ENCODE results near the gene IGFL1.

DNA sequence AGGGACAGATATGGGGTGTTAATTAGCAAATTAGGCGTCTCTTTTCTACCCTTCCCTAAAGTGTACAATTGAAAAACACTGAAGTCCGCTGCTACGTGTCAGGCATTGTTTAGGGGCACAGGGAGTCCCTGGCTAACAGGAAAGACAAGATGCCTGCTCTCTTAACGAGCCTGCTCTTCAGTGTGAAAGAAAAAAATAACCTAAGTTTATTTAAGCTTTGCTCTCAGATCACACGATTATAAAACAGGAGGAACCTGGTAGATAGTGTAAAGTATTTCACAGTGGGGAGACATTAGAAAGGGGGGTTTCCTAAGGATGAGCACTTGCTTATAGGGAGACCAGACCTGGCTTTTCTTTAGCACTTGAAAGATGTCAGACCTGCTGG, 42.8 kb upstream of the IGFL1 start:
- TF ChIP-seq, protein P1, sequence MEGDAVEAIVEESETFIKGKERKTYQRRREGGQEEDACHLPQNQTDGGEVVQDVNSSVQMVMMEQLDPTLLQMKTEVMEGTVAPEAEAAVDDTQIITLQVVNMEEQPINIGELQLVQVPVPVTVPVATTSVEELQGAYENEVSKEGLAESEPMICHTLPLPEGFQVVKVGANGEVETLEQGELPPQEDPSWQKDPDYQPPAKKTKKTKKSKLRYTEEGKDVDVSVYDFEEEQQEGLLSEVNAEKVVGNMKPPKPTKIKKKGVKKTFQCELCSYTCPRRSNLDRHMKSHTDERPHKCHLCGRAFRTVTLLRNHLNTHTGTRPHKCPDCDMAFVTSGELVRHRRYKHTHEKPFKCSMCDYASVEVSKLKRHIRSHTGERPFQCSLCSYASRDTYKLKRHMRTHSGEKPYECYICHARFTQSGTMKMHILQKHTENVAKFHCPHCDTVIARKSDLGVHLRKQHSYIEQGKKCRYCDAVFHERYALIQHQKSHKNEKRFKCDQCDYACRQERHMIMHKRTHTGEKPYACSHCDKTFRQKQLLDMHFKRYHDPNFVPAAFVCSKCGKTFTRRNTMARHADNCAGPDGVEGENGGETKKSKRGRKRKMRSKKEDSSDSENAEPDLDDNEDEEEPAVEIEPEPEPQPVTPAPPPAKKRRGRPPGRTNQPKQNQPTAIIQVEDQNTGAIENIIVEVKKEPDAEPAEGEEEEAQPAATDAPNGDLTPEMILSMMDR (conservative IDR thresholded peaks at IDR 0.05; ENCODE audit: low read length): no peak
- TF ChIP-seq EZH2phosphoT487 (IDR thresholded peaks at IDR 0.05; ENCODE audit: borderline replicate concordance): no peak
